HepG2 (cell line): Measurements from ENCODE around the gene NEK5. TPM values are rescaled to one million over a fixed set of nuclear protein-coding genes. Genes with fewer than 3 reads are reported as not detected.
A peak's percentile ranks its signal among the peaks of the same experiment; 100 is the strongest.

ENCODE experiments used
- ATAC-seq: fragments of 200-7000 bp; cut with Tn5 transposase; 3 replicates; pipeline ENCODE4 v1.9.1; 2020; ENCODE audit warnings: mild to moderate bottlenecking, moderate library complexity
- BruUV-seq: library from RNA; stranded (reverse); fragments of 400-500 nt; replicated peaks from 2 replicates; lab custom pipeline; 2021; lab: Mats Ljungman, UMichigan
- CTCF ChIA-PET: fragments of 300-600 bp; formaldehyde crosslinking; extraction: SDS; loops from one replicate; lab custom pipeline; 2021; ENCODE audit warnings: low total read pairs, inconsistent platforms, low intra/inter-chr PET ratio; lab: Yijun Ruan, JAX
- POLR2A ChIA-PET: fragments of 350-600 bp; sonication (Branson Sonifier 250); formaldehyde crosslinking; loops from one replicate; lab custom pipeline; 2020; ENCODE audit warnings: antibody characterized with exemption, inconsistent platforms; lab: Yijun Ruan, JAX
- DNase-seq: peaks from one replicate; pipeline ENCODE4 v3.0.0-alpha.2; 2015; ENCODE audit warnings: low spot score
- FAIRE-seq: peaks from 3 replicates; lab custom pipeline; 2011; peaks lifted over from hg19 to GRCh38; lab: Jason Lieb, UNC
- H2AFZ ChIP-seq: one replicate; pipeline ENCODE4 v1.6.1; 2011; ENCODE audit warnings: low read length, inconsistent platforms
- H3K27ac ChIP-seq: fragments of 300-600 bp; 3 replicates; pipeline ENCODE4 v1.8.0; 2011; ENCODE audit warnings: mixed run types, mild to moderate bottlenecking, mixed read lengths, low read length, inconsistent platforms; ENCODE audit not compliant: insufficient read depth; ENCODE audit errors: extremely low read length
- H3K27me3 ChIP-seq, 2 experiments: fragments of 200-600 bp in 1 of 2; 2 replicates in 1 of 2; 3 replicates in 1 of 2; pipeline versions ENCODE4 v1.6.0 to v1.8.0; 2011; ENCODE audit warnings: low read length in 2 of 2, mild to moderate bottlenecking in 2 of 2, moderate library complexity in 2 of 2, inconsistent platforms in 1 of 2; ENCODE audit not compliant: insufficient read depth in 2 of 2, control insufficient read depth in 1 of 2
- H3K36me3 ChIP-seq, 2 experiments: fragments of 200-600 bp in 1 of 2; replicated peaks in 1 of 2; 2 replicates in 1 of 2; 3 replicates in 1 of 2; pipeline versions ENCODE4 v1.5.1 to v1.8.0; 2011; ENCODE audit warnings: low read length in 2 of 2, inconsistent platforms in 1 of 2; ENCODE audit not compliant: insufficient read depth in 2 of 2, control insufficient read depth in 1 of 2
- H3K4me1 ChIP-seq: 2 replicates; pipeline ENCODE4 v1.5.1; 2012; ENCODE audit warnings: low read length, inconsistent platforms; ENCODE audit not compliant: insufficient read depth
- H3K4me2 ChIP-seq: 2 replicates; pipeline ENCODE4 v1.6.0; 2011; ENCODE audit warnings: low read depth, low read length, inconsistent platforms
- H3K4me3 ChIP-seq, 3 experiments: fragments of 200-600 bp in 1 of 3; sonication (generic), shearing (Covaris generic) in 1 of 3; replicated peaks in 1 of 3; 2 replicates each; pipeline ENCODE4 v1.5.1; 2011 to 2016; ENCODE audit warnings: low read length in 3 of 3, inconsistent platforms in 2 of 3, low read depth in 2 of 3, mild to moderate bottlenecking in 2 of 3, control low read depth in 1 of 3, mixed read lengths in 1 of 3; ENCODE audit not compliant: insufficient read depth in 1 of 3
- H3K79me2 ChIP-seq: one replicate; pipeline ENCODE4 v1.6.1; 2011; ENCODE audit warnings: low read length, inconsistent platforms; ENCODE audit not compliant: insufficient read depth
- H3K9ac ChIP-seq: 2 replicates; pipeline ENCODE4 v1.6.0; 2011; ENCODE audit warnings: mild to moderate bottlenecking, low read depth, low read length, inconsistent platforms; ENCODE audit not compliant: insufficient read depth
- H3K9me3 ChIP-seq: 2 replicates; pipeline ENCODE4 v1.5.1; 2012; ENCODE audit warnings: mild to moderate bottlenecking, low read length
- H4K20me1 ChIP-seq: 2 replicates; pipeline ENCODE4 v1.6.0; 2011; ENCODE audit warnings: inconsistent platforms, mild to moderate bottlenecking, low read length, moderate library complexity; ENCODE audit not compliant: insufficient read depth
- ARID5B ChIP-seq: IDR thresholded peaks from 2 replicates; pipeline ENCODE4 v1.4.0; 2020; ENCODE audit warnings: mild to moderate bottlenecking, missing genetic modification reagents
- BCL6 ChIP-seq: IDR thresholded peaks from 2 replicates; pipeline ENCODE4 v1.6.1; 2016; ENCODE audit warnings: missing genetic modification reagents, missing compliant biosample characterization
- ELF1 ChIP-seq: sonication (generic); formaldehyde crosslinking; IDR thresholded peaks from 2 replicates; pipeline ENCODE4 v1.4.0; 2020; ENCODE audit warnings: missing genetic modification reagents
- ELF3 ChIP-seq: IDR thresholded peaks from 2 replicates; pipeline ENCODE4 v1.6.1; 2016; ENCODE audit warnings: missing genetic modification reagents, missing compliant biosample characterization
- GLI4 ChIP-seq: sonication (generic); formaldehyde crosslinking; IDR thresholded peaks from 2 replicates; pipeline ENCODE4 v1.5.1; 2020; ENCODE audit warnings: missing genetic modification reagents, mild to moderate bottlenecking, moderate library complexity, borderline replicate concordance
- HOXA5 ChIP-seq: sonication (generic); formaldehyde crosslinking; IDR thresholded peaks from 2 replicates; pipeline ENCODE4 v1.4.0; 2020; ENCODE audit warnings: missing genetic modification reagents
- NFIC ChIP-seq: IDR thresholded peaks from 2 replicates; pipeline ENCODE4 v1.6.1; 2012; ENCODE audit warnings: mild to moderate bottlenecking, low read length, inconsistent platforms
- NFRKB ChIP-seq: fragments of 450-650 bp; IDR thresholded peaks from 2 replicates; pipeline ENCODE4 v1.6.1; 2017
- NR2F6 ChIP-seq, 2 experiments: IDR thresholded peaks; 2 replicates each; pipeline ENCODE4 v1.6.1; 2016; ENCODE audit warnings: antibody characterized with exemption in 1 of 2, mild to moderate bottlenecking in 1 of 2
- NRL ChIP-seq: sonication (generic); formaldehyde crosslinking; IDR thresholded peaks from 2 replicates; pipeline ENCODE4 v1.5.0; 2020; ENCODE audit warnings: missing genetic modification reagents, mild to moderate bottlenecking, moderate library complexity, borderline replicate concordance
- POLR2A ChIP-seq, 2 experiments: IDR thresholded peaks; 2 replicates each; pipeline ENCODE4 v1.6.1; 2011; ENCODE audit warnings: low read depth in 2 of 2, low read length in 2 of 2, mild to moderate bottlenecking in 1 of 2, moderate library complexity in 1 of 2; ENCODE audit not compliant: insufficient read depth in 1 of 2
- RARA ChIP-seq: IDR thresholded peaks from 2 replicates; pipeline ENCODE4 v1.6.1; 2016; ENCODE audit warnings: missing genetic modification reagents, missing compliant biosample characterization
- REPIN1 ChIP-seq: sonication (generic); formaldehyde crosslinking; IDR thresholded peaks from 2 replicates; pipeline ENCODE4 v1.8.0; 2022; ENCODE audit warnings: missing genetic modification reagents, low read depth, mild to moderate bottlenecking, borderline replicate concordance
- SOX5 ChIP-seq: IDR thresholded peaks from 2 replicates; pipeline ENCODE4 v1.6.1; 2016; ENCODE audit warnings: borderline replicate concordance
- SRF ChIP-seq: IDR thresholded peaks from 2 replicates; pipeline ENCODE4 v1.6.1; 2011; ENCODE audit warnings: mild to moderate bottlenecking, low read depth, low read length, moderate library complexity
- ZBTB44 ChIP-seq: sonication (generic); formaldehyde crosslinking; IDR thresholded peaks from 2 replicates; pipeline ENCODE4 v1.4.0; 2020; ENCODE audit warnings: missing genetic modification reagents
- ZMYM3 ChIP-seq: sonication (generic); formaldehyde crosslinking; IDR thresholded peaks from 2 replicates; pipeline ENCODE4 v1.5.1; 2020; ENCODE audit warnings: mild to moderate bottlenecking, missing genetic modification reagents
- ZNF121 ChIP-seq: sonication (generic); formaldehyde crosslinking; IDR thresholded peaks from 2 replicates; pipeline ENCODE4 v1.5.0; 2020; ENCODE audit warnings: mild to moderate bottlenecking, missing genetic modification reagents
- ZNF143 ChIP-seq: sonication (generic); formaldehyde crosslinking; IDR thresholded peaks from 2 replicates; pipeline ENCODE4 v1.4.0; 2020; ENCODE audit warnings: missing genetic modification reagents
- ZNF549 ChIP-seq: sonication (generic); formaldehyde crosslinking; IDR thresholded peaks from 2 replicates; pipeline ENCODE4 v1.5.0; 2020; ENCODE audit warnings: missing genetic modification reagents
- ZNF674 ChIP-seq: sonication (generic); formaldehyde crosslinking; IDR thresholded peaks from 2 replicates; pipeline ENCODE4 v1.5.0; 2020; ENCODE audit warnings: low read depth, mild to moderate bottlenecking, missing genetic modification reagents
- ZNF703 ChIP-seq: sonication (generic); formaldehyde crosslinking; IDR thresholded peaks from 2 replicates; pipeline ENCODE4 v1.5.1; 2020; ENCODE audit warnings: missing genetic modification reagents, mild to moderate bottlenecking, moderate library complexity, borderline replicate concordance
- WGBS: methylation state at CpG from one replicate; pipeline ENCODE4 v1.1.6; 2017; ENCODE audit warnings: low lambda C conversion rate; 5-methylcytosine and 5-hydroxymethylcytosine counted together
- in situ Hi-C: cut with HindIII; loops from 2 replicates; pipeline ENCODE4 v1.10.0; 2017; ENCODE audit warnings: low pct_unique_long_range_greater_than_20kb; ENCODE audit not compliant: extremely low pct_ligation_motif_present
- intact Hi-C: fragments of 100-400 bp; cut with micrococcal nuclease; formaldehyde crosslinking; loops from one replicate; pipeline ENCODE4 v1.10.0; 2022; ENCODE audit not compliant: unreplicated experiment
- polyA plus RNA-seq, 8 experiments: library from polyadenylated mRNA; depleted of rRNA in 3 of 8; stranded (reverse) in 7 of 8; unstranded in 1 of 8; fragments of >200 nt; fragmentation: Illumina TruSeq in 4 of 8; extraction: Trizol in 4 of 8; gene quantifications; 2 replicates each; pipeline versions ENCODE4 v1.2.1 to v1.2.3, GENCODE V29; 2011 to 2016; ENCODE audit warnings: low read depth in 4 of 8, missing spikeins in 1 of 8, mixed read lengths in 1 of 8; ENCODE audit not compliant: insufficient read depth in 1 of 8
- total RNA-seq, 5 experiments: library from RNA; depleted of rRNA; stranded (reverse); fragments of >200 nt; fragmentation: Illumina TruSeq; extraction: Trizol; gene quantifications; 2 replicates each; pipeline ENCODE4 v1.2.3, GENCODE V29; 2016; ENCODE audit warnings: low read depth in 1 of 5

Gene NEK5
- total and polyA plus RNA-seq, 2 of the 13 experiments (the other 11 are each of a cell fraction or from before 2014, with no cell fraction given) = 0.12 to 0.22 TPM

GRCh38 chr13:52105841-52106240 lies 23.0 kb downstream of the NEK5 start:
- DNase-seq (no peak), ATAC-seq (no peak; the same call in 2 of the 3 replicates), FAIRE-seq (no peak)
- no peaks in the 10 kb centered on the region for H3K36me3 ChIP-seq
- H3K4me1 ChIP-seq = peaks cover 32% of the 10 kb centered on the region
- no peak overlapping the region for H3K27ac ChIP-seq
- TF ChIP-seq REPIN1 (no peak), ZBTB44 (no peak), NFIC (no peak), HOXA5 (CRISPR knock-in tag) (no peak), ZNF549 (no peak), GLI4 (CRISPR knock-in tag) (no peak), RARA (CRISPR knock-in tag) (peak; percentile 67), NR2F6 (IDR thresholded peaks at IDR 0.05) (no peak), NR2F6 (CRISPR knock-in tag; IDR thresholded peaks at IDR 0.05) (no peak), SOX5 (0 out of 2 replicates have a peak, but pooled peaks have one; percentile 21), BCL6 (peak; percentile 94), ELF1 (CRISPR knock-in tag) (no peak), NFRKB (no peak), ZMYM3 (CRISPR knock-in tag) (no peak), SRF (no peak), ZNF703 (CRISPR knock-in tag) (no peak), NRL (no peak), POLR2A (IDR thresholded peaks at IDR 0.05; ENCODE audit: insufficient read depth in 1 of 2, low read depth in 2 of 2, low read length in 2 of 2) (no peak), ELF3 (CRISPR knock-in tag) (no peak), ZNF143 (CRISPR knock-in tag) (no peak), ZNF674 (CRISPR knock-in tag) (no peak), ZNF121 (CRISPR knock-in tag) (no peak), ARID5B (0 out of 2 replicates have a peak, but pooled peaks have one; percentile 8)
- no peaks in the 10 kb centered on the region for H3K9me3 ChIP-seq
- H2AFZ ChIP-seq = no peak overlapping the region
- H3K27me3 ChIP-seq = no peaks in the 10 kb centered on the region
- intact Hi-C loops = no loop called here
- H3K79me2 ChIP-seq = no peaks in the 10 kb centered on the region
- WGBS = 85% methylated on average over 1 of the region's 1 CpG
- in situ Hi-C loops = no loop called here
- no peak overlapping the region for H3K4me3 ChIP-seq
- CTCF ChIA-PET = no interaction called here
- no TSS peak for BruUV-seq
- no peak overlapping the region for H3K4me2 ChIP-seq
- H3K9ac ChIP-seq = no peak overlapping the region
- H4K20me1 ChIP-seq = no peaks in the 10 kb centered on the region
- POLR2A ChIA-PET = no interaction called here
